NCI-H1092 (cell line): ENCODE data around the gene FSIP1.

Experiments used
- DNase-seq: peaks from one replicate; lab custom pipeline; 2025; lab: John Stamatoyannopoulos, UW

Gene FSIP1

GRCh38 chr15:39618063-39618823 is 164.4 kb downstream of the FSIP1 start:
- no peak for DNase-seq

GRCh38 chr15:39616731-39617455 is 165.7 kb downstream of the FSIP1 start:
- DNase-seq: no peak

- no peak for DNase-seq
These were observed 168.8 kb downstream of the FSIP1 start for GRCh38 chr15:39613861-39614260.

- no peak for DNase-seq
These were observed 169.4 kb downstream of the FSIP1 start for GRCh38 chr15:39613271-39613670.

GRCh38 chr15:39610665-39611064 is 172.0 kb downstream of the FSIP1 start:
- DNase-seq: no peak

- DNase-seq: no peak
These were observed 173.3 kb downstream of the FSIP1 start for GRCh38 chr15:39609166-39609916.

GRCh38 chr15:39608185-39609139 is 174.2 kb downstream of the FSIP1 start:
- DNase-seq: no peak

- no peak for DNase-seq
These were observed 177.5 kb downstream of the FSIP1 start for GRCh38 chr15:39605146-39605545.

- DNase-seq: no peak
These were observed 180.5 kb downstream of the FSIP1 start for GRCh38 chr15:39602143-39602542.

- no peak for DNase-seq
These were observed 182.8 kb downstream of the FSIP1 start for GRCh38 chr15:39599871-39600270.

- DNase-seq: no peak
These were observed 183.4 kb downstream of the FSIP1 start for GRCh38 chr15:39598958-39599845.

GRCh38 chr15:39598186-39598850 is 184.3 kb downstream of the FSIP1 start:
- no peak for DNase-seq

GRCh38 chr15:39597751-39598185 is 184.9 kb downstream of the FSIP1 start:
- no peak for DNase-seq

GRCh38 chr15:39597336-39597735 is 185.3 kb downstream of the FSIP1 start:
- DNase-seq: no peak

- DNase-seq: no peak
These were observed 186.1 kb downstream of the FSIP1 start for GRCh38 chr15:39596358-39597051.

- no peak for DNase-seq
These were observed 187.1 kb downstream of the FSIP1 start for GRCh38 chr15:39595338-39596221.

GRCh38 chr15:39594446-39595337 is 187.9 kb downstream of the FSIP1 start:
- no peak for DNase-seq
